DMS114 treated with DMSO at 0.1 percent for 48 hours (cell line): ENCODE results near the gene PPP3CA.
"Not testable (repeated sequence)": the region's sequence is repeated elsewhere in the genome, so short reads cannot be mapped to it uniquely, and the experiment has no call there.

Source experiments
- DNase-seq: peaks from one replicate; lab custom pipeline; 2025; ENCODE audit not compliant: unreplicated experiment; lab: John Stamatoyannopoulos, UW

The PPP3CA gene

GRCh38 chr4:101182688-101183087, 164.6 kb downstream of the PPP3CA start:
- not testable (repeated sequence) for DNase-seq

GRCh38 chr4:101178731-101179130, 168.6 kb downstream of the PPP3CA start:
- DNase-seq = no peak

DNA sequence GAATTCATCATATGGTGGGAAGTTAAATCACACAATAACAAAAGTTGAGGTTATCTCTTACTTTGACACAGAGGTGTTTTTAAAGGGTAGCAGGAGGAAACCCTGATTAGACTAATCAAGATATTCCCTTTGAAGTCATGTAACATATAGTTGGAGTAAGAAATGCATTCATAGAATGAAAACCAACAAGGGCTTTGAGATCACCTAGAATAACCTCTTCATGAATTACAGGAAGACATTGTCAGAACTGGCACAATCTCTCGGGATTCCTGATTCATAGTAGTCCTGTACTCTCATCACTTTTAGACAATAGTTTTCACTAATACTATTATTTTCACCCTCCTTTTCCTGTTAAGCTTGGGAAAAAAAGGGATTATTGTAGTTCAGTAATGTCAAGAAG, 170.2 kb downstream of the PPP3CA start:
- no peak for DNase-seq

- no peak for DNase-seq
Measured at GRCh38 chr4:101175896-101176676, 171.2 kb downstream of the PPP3CA start.

DNA sequence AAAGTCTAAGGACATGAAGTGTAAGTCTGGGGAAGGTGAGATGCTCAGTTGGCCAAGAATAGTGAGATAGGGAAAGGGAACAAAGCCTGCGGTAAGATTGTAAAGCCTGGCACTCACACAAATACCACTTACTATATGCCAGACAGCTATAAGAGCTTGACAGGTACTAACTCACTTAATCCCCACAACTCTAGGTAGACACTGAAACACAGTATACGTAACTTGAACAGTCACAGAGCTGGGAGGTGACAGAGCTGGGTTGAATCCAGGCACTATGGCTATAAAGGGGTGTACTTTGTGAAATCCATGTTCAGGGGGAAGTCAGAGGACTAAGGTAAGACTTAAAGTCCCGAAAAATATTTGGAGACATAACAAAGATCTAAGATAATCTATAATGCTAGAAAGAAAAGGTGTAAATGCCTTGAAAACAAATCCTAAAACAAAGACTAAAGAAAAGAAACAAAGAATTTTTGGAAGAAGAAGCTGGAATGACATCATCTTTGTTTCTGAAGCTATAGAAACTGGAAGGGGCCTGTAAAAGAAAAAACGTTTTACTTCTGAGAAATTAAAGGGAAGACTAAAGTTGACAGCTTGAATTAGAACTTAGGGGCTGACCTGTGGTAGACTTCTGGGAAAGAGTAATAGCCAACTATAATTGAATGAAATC, 172.5 kb downstream of the PPP3CA start:
- no peak for DNase-seq

DNA sequence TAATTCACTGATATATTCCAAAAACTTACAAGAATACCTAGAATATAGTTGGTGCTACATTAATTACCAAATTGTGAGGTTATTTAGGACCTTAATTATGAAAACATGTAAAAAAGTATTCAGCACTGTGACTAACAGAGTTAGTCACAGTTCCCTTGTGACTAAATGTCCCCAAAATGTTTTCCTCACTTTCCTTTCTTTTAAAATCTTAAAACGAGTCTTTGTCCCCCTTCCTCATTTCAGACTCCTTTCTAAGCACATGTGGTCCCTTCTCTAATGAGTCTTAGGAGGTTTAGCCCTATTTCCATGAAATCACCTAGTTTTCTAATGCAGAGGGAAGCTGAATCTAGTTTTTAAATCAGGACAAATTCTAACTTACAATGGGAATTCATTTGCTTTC, 175.0 kb downstream of the PPP3CA start:
- DNase-seq = no peak

DNA sequence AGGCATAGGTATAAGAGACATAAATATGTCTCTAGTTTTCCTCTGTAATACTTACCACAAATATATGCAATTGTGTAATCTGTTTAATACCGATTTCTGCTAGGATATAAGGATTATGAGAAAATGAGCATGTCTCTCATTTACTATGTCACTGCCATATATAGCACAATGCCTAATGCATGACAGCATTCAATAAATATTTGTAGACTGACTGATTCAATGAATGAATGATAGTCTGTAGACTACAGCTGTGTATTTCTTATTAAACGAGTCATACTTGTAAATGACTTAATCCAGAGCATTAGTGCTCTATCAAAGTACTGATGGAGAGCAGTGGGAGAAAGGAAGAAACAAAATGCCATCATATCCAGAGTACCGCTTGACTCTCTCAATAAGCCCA, 175.6 kb downstream of the PPP3CA start:
- no peak for DNase-seq

DNA sequence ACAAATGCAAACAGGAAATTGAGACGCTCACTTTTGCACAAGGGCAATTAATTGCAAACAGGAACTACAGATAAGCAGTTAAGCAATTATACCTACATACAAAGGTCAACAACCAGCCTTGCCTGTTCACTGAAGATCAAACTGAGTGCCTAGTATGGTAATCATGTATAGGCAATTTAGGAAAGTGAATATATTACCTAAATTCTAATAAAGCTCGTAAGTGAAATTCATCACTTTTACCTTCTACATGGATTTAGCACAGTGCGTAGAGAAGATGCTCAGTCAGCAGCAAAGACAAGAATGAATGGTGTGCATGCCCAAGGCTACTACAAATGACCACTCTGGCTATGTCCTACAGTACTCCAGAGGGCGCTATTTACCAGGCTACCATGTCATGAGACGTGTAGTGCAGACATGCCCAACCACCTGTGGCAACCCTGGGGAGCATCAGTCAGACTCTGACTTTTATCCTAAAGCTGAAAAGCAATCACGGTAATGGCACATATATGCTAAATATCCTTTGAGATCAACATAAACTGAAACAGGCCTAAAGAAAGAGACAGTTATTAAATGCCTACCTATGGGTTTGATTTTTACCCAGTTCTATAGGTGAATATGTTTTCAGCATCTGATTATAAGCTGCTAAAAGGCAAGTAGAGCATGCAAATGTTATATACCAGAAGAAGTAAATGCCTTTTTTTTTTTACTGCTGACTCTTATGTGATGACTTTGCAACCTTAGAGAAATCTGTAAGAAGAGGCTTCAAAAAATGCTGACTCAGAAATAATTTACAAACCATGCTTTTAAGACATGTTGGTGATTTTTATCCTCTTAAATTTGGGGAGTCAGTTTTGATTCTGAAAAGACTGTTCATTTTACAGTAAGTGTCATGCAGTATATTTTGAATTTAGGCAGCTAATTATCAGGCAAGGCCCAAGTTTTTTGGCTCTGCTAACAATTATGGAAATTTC, 178.0 kb downstream of the PPP3CA start:
- DNase-seq = no peak

- no peak for DNase-seq
Measured at GRCh38 chr4:101163936-101164335, 183.4 kb downstream of the PPP3CA start.

- no peak for DNase-seq
Measured at GRCh38 chr4:101162990-101163380, 184.3 kb downstream of the PPP3CA start.

DNA sequence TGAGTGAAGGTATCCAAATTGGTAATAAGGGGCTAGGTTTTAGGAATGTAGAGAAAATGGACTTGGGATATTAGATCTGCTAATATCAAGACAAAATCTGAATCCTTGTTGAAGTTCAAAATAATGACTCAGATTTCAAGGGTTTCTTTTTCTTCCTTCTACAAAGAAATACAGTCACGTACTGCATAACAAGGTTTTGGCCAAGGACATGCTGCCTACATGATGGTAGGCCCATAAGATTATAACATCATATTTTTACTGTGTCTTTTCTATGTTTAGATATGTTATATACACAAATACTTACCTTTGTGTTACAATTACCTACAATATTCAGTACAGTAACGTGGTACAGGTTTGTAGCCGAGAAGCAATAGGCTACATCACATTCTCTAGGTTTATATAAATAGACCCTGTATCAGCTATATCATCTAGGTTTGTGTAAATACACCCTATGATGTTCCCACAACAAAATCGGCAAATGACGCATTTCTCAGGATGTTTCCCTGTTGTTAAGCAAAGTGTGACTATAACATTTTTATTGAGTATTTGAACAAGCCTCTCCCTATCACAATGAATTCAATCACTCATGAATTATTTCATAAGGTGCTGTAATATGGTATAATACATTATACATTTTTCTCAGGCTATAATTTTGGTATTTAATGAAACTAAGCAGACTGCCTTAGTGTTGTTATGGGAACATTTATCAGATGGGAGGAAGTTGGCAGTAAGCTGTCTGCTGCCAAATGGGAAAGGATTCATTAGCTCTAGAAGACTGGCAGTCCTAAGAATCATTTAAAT, 186.3 kb downstream of the PPP3CA start:
- DNase-seq = no peak

- no peak for DNase-seq
Measured at GRCh38 chr4:101158507-101158906, 188.8 kb downstream of the PPP3CA start.

- DNase-seq = no peak
Measured at GRCh38 chr4:101158134-101158482, 189.2 kb downstream of the PPP3CA start.

- DNase-seq = no peak
Measured at GRCh38 chr4:101157415-101158133, 189.8 kb downstream of the PPP3CA start.

DNA sequence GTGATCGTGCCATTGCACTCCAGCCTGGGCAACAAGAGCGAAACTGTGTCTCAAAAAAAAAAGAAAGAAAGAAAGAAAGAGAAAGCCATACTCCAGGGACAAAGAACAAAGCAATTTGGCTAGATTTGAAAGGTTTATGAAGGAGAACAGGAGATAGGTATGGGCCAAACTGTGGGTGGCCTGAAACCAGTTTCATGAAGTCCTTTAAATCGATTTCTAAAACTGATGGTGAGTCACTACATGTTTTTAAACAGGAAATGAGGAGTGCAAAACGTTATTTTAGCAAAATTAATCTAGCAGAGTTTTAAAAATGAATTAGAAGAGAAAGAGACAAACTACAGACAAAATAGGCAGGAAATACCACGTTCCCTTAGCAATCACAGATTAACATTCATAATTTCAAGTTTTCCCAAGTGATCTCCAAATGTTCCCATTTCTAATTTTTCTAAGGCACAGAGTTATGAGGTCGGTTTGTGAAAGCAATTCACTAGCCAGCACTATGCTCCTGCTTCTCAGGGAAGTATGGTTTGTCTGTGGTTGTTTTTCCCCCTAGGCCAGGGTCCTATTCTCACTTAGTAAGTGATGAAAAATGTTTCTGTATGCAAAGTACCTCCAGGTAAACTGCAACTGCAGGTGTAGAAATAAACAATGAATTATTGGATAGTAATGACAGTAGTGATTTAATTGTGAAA, 190.6 kb downstream of the PPP3CA start:
- DNase-seq = no peak

DNA sequence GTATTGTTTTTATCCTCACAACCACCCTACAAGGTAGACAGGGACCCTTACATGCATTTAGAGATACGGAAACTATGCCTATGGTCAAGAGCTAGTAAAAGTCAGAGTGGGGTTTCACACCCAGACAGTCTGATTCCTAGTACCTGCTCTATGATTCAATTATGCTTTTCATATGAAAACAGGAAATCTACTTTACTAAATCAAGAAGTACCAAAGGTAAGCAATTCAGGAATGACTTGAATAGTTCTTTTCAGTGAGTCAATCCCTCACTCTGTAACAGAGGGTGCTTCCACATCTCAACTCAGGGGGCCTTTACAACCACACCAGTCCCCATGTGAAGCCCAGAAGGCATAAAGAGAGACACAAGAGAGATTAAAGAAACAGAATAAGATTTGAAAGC, 191.4 kb downstream of the PPP3CA start:
- no peak for DNase-seq

GRCh38 chr4:101155368-101155767, 192.0 kb downstream of the PPP3CA start:
- DNase-seq = no peak

DNA sequence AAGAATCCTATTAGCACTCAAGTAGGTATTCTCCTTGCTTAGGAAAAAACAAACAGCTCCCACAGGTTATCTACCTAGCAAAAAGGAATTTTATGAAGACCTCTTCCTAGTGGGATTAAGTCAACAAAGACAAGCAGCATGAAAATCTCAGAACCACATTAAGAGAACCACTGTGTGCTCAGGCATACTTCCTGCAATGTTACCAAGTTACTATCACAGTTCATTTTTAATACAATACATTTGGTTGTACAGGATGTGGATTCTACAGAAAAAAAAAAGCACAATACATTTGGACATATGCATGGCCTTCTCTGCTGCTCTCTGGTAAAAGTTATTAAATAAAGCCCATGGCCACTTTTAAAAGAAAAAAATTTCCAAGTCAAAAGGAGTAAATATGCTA, 193.7 kb downstream of the PPP3CA start:
- no peak for DNase-seq

DNA sequence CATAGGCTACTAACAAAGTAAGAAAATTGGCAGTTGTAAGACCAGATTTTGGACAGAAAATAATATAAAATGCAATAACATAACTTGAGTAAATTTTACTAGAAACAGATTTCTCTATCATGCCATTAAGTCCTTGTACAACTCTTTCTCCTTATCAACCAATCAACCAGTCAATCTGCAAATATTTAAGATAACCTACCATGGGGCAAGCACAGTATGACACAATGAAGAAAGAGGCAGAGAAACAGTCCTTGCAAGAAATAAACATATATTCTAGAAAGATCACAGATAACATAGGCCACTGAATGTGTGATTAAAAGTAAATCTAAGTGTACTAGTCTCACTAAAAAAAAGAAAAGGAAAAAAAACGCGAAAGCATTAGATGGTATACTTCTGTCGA, 194.8 kb downstream of the PPP3CA start:
- no peak for DNase-seq

- DNase-seq = no peak
Measured at GRCh38 chr4:101148551-101148950, 198.8 kb downstream of the PPP3CA start.
